ENCODE measurements around the gene TTLL8.

- TF ChIP-seq CTCF (IDR thresholded peaks at IDR 0.05) (no peak), POLR2A (IDR thresholded peaks at IDR 0.05) (no peak)
Measured at GRCh38 chr22:49995041-49995360, 63.1 kb downstream of the TTLL8 start.
